ENCODE data around the gene MAFG. TPM values are rescaled to one million over a fixed set of nuclear protein-coding genes. Genes with fewer than 3 reads are reported as not detected.
A peak's percentile ranks its signal among the peaks of the same experiment; 100 is the strongest.

Gene MAFG
- total and polyA plus RNA-seq, 4 donors, result 9.9 to 38.6 (median 22.7) TPM

DNA sequence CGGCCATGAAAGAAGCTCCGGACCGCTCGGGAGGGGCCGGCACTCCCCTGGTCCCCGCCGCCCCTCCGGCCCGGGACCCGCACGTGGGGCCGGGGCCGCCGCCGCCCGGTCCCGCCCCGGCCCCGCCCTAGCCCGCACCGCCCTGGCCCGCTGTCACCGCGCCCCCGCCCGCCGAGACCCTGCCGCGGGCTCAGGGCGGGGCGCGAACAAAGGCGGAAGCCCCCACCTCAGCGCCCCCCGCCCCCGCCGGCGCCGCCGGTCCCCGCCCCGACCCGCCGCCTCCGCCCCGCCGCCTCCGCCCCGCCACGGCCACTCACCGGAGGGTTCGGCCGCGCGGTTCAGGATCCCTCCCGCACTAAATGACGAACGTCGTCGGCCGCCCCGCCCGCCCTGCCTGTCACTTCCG, 56.6 kb downstream of the MAFG start, which contains the start of gene ARHGDIA:
Gene ARHGDIA, minus strand, starts transcription at position 357 of the 406 bp plus-strand sequence. CDS start 1,407 bp downstream, outside the sequence.
- peaks cover 0 to 13% of the 10 kb centered on the region in 2 donors for H3K27me3 ChIP-seq (ENCODE audit: control insufficient read depth in 1 of 2, insufficient read depth in 2 of 2, low read length in 1 of 2)
- no peak for ATAC-seq (ENCODE audit: low FRiP score)
- no peaks in the 10 kb centered on the region for H3K4me1 ChIP-seq (ENCODE audit: control insufficient read depth in 1 of 2, insufficient read depth in 2 of 2, low read length in 2 of 2)
- H3K27ac ChIP-seq (ENCODE audit: low read depth in 1 of 2, low read length in 2 of 2), result peak within 1 kb of the TSS; percentile 81 to 96
- no peaks in the 10 kb centered on the region for H3K9me3 ChIP-seq (ENCODE audit: control insufficient read depth, low read length)
- peak within 1 kb of the TSS; percentile 88 to 91 for H3K4me3 ChIP-seq (ENCODE audit: low read length in 2 of 2)
- intact Hi-C loops (cut with DNase I), result no loop called here
- no peak for DNase-seq
- peaks cover 0 to 3% of the 10 kb centered on the region in 2 donors for H3K36me3 ChIP-seq (ENCODE audit: control insufficient read depth in 1 of 2, insufficient read depth in 2 of 2, low read length in 1 of 2)
- WGBS, 2 donors, result 1 to 3% methylated on average over 28 to 64 of the region's 64 CpGs

GRCh38 chr17:81870131-81870980, 57.2 kb downstream of the MAFG start:
- peaks cover 0 to 13% of the 10 kb centered on the region in 2 donors for H3K27me3 ChIP-seq (ENCODE audit: control insufficient read depth in 1 of 2, insufficient read depth in 2 of 2, low read length in 1 of 2)
- 1% methylated on average over 54 to 65 of the region's 65 CpGs for WGBS, 2 donors
- H3K36me3 ChIP-seq (ENCODE audit: control insufficient read depth in 1 of 2, insufficient read depth in 2 of 2, low read length in 1 of 2), result peaks cover 0 to 3% of the 10 kb centered on the region in 2 donors
- DNase-seq, result peak; percentile 64 to 83
- H3K4me1 ChIP-seq (ENCODE audit: control insufficient read depth in 1 of 2, insufficient read depth in 2 of 2, low read length in 2 of 2), result no peaks in the 10 kb centered on the region
- no peak for ATAC-seq (ENCODE audit: low FRiP score)
- no peaks in the 10 kb centered on the region for H3K9me3 ChIP-seq (ENCODE audit: control insufficient read depth, low read length)
- H3K4me3 ChIP-seq (ENCODE audit: low read length in 2 of 2), result peak overlapping the region; percentile 88 to 91
- peak overlapping the region; percentile 81 to 96 for H3K27ac ChIP-seq (ENCODE audit: low read depth in 1 of 2, low read length in 2 of 2)
- intact Hi-C loops (cut with DNase I), result no loop called here

- H3K4me1 ChIP-seq (ENCODE audit: control insufficient read depth in 1 of 2, insufficient read depth in 2 of 2, low read length in 2 of 2), result no peaks in the 10 kb centered on the region
- intact Hi-C loops (cut with DNase I), result no loop called here
These were observed 58.1 kb downstream of the MAFG start for GRCh38 chr17:81869221-81870130.

GRCh38 chr17:81868674-81869220, 58.8 kb downstream of the MAFG start:
- H3K36me3 ChIP-seq (ENCODE audit: control insufficient read depth in 1 of 2, insufficient read depth in 2 of 2, low read length in 1 of 2), result peaks cover 0 to 3% of the 10 kb centered on the region in 2 donors
- 48 to 53% methylated on average over 29 to 30 of the region's 30 CpGs for WGBS, 2 donors
- no peak overlapping the region for H3K27ac ChIP-seq (ENCODE audit: low read depth in 1 of 2, low read length in 2 of 2)
- ATAC-seq (ENCODE audit: low FRiP score), result no peak
- H3K9me3 ChIP-seq (ENCODE audit: control insufficient read depth, low read length), result no peaks in the 10 kb centered on the region
- H3K27me3 ChIP-seq (ENCODE audit: control insufficient read depth in 1 of 2, insufficient read depth in 2 of 2, low read length in 1 of 2), result peaks cover 0 to 13% of the 10 kb centered on the region in 2 donors
- no peaks in the 10 kb centered on the region for H3K4me1 ChIP-seq (ENCODE audit: control insufficient read depth in 1 of 2, insufficient read depth in 2 of 2, low read length in 2 of 2)
- DNase-seq, result peak; percentile 68 to 90
- H3K4me3 ChIP-seq (ENCODE audit: low read length in 2 of 2), result no peak overlapping the region
- intact Hi-C loops (cut with DNase I), result no loop called here

More at GRCh38 chr17:81869221-81870130, 58.1 kb downstream of the MAFG start:
- DNase-seq (peak; percentile 60 to 87), ATAC-seq (ENCODE audit: low FRiP score) (peak; percentile 56)
- Histone ChIP-seq H3K9me3 (ENCODE audit: control insufficient read depth, low read length) (no peaks in the 10 kb centered on the region), H3K36me3 (ENCODE audit: control insufficient read depth in 1 of 2, insufficient read depth in 2 of 2, low read length in 1 of 2) (peaks cover 0 to 3% of the 10 kb centered on the region in 2 donors), H3K27me3 (ENCODE audit: control insufficient read depth in 1 of 2, insufficient read depth in 2 of 2, low read length in 1 of 2) (peaks cover 0 to 13% of the 10 kb centered on the region in 2 donors), H3K27ac (ENCODE audit: low read depth in 1 of 2, low read length in 2 of 2) (peak overlapping the region in 1 of 2 donors; percentile 81), H3K4me3 (ENCODE audit: low read length in 2 of 2) (peak overlapping the region in 1 of 2 donors; percentile 91)
- 28 to 30% methylated on average over 51 to 52 of the region's 52 CpGs for WGBS, 2 donors

Other genes starting within 250 kb of the MAFG start
- 10 to 100 TPM; 20.5 to 29.7 TPM for gene ARL16, start 243.9 kb downstream of the MAFG start, total RNA-seq
- 10 to 100 TPM; 38.4 to 87.4 TPM for gene ARL16, start 243.9 kb downstream of the MAFG start, polyA plus RNA-seq
- gene HGS, start 243.7 kb downstream of the MAFG start, total RNA-seq, result 10 to 100 TPM; 88.1 to 88.7 TPM
- 100 to 1,000 TPM in 1 of 2 donors, 10 to 100 TPM in 1; 49.1 to 277 TPM for gene HGS, start 243.7 kb downstream of the MAFG start, polyA plus RNA-seq
- gene MRPL12, start 224.4 kb downstream of the MAFG start, total RNA-seq, result 10 to 100 TPM; 21.1 to 27.1 TPM
- gene MRPL12, start 224.4 kb downstream of the MAFG start, polyA plus RNA-seq, result 10 to 100 TPM; 40.1 to 57.7 TPM
- gene SLC25A10, start 215.5 kb downstream of the MAFG start, total RNA-seq, result 1 to 10 TPM; 2.1 to 3.0 TPM
- 1 to 10 TPM; 2.9 to 6.4 TPM for gene SLC25A10, start 215.5 kb downstream of the MAFG start, polyA plus RNA-seq
- under 1 TPM; 0.39 to 0.63 TPM for gene GCGR, start 123.6 kb downstream of the MAFG start, total RNA-seq
- not detected for gene GCGR, start 123.6 kb downstream of the MAFG start, polyA plus RNA-seq
- 100 to 1,000 TPM in 1 of 2 donors, 10 to 100 TPM in 1; 93.5 to 105 TPM for gene MCRIP1, start 94.4 kb downstream of the MAFG start, total RNA-seq
- 100 to 1,000 TPM; 158 to 310 TPM for gene MCRIP1, start 94.4 kb downstream of the MAFG start, polyA plus RNA-seq
- not detected for gene PPP1R27, start 92.7 kb downstream of the MAFG start, total RNA-seq
- under 1 TPM in 1 of 2 donors, not detected in 1; 0.41 TPM for gene PPP1R27, start 92.7 kb downstream of the MAFG start, polyA plus RNA-seq
- gene P4HB, start 67.2 kb downstream of the MAFG start, total RNA-seq, result 100 to 1,000 TPM; 407 to 436 TPM
- 100 to 1,000 TPM; 275 to 537 TPM for gene P4HB, start 67.2 kb downstream of the MAFG start, polyA plus RNA-seq
- gene ARHGDIA, start 56.4 kb downstream of the MAFG start, total RNA-seq, result 100 to 1,000 TPM; 303 to 422 TPM
- 100 to 1,000 TPM; 163 to 310 TPM for gene ARHGDIA, start 56.4 kb downstream of the MAFG start, polyA plus RNA-seq
- gene ALYREF, start 36.1 kb downstream of the MAFG start, total RNA-seq, result 10 to 100 TPM; 38.6 to 43.3 TPM
- gene ALYREF, start 36.1 kb downstream of the MAFG start, polyA plus RNA-seq, result 10 to 100 TPM; 29.7 to 36.1 TPM
- 10 to 100 TPM; 65.6 to 80.1 TPM for gene ANAPC11, start 36.0 kb downstream of the MAFG start, total RNA-seq
- gene ANAPC11, start 36.0 kb downstream of the MAFG start, polyA plus RNA-seq, result 100 to 1,000 TPM; 190 to 195 TPM
- gene NPB, start 25.5 kb downstream of the MAFG start, total RNA-seq, result 1 to 10 TPM in 1 of 2 donors, under 1 TPM in 1; 0.58 to 1.0 TPM
- gene NPB, start 25.5 kb downstream of the MAFG start, polyA plus RNA-seq, result 1 to 10 TPM in 1 of 2 donors, not detected in 1; 2.4 TPM
- gene PCYT2, start 16.3 kb downstream of the MAFG start, total RNA-seq, result 10 to 100 TPM; 14.6 to 20.8 TPM
- 10 to 100 TPM; 30.1 to 33.2 TPM for gene PCYT2, start 16.3 kb downstream of the MAFG start, polyA plus RNA-seq
- gene SIRT7, start 9.6 kb downstream of the MAFG start, total RNA-seq, result 10 to 100 TPM; 18.6 to 21.6 TPM
- 10 to 100 TPM in 1 of 2 donors, 1 to 10 TPM in 1; 8.5 to 43.1 TPM for gene SIRT7, start 9.6 kb downstream of the MAFG start, polyA plus RNA-seq
- gene PYCR1, start 9.6 kb upstream of the MAFG start, total RNA-seq, result 10 to 100 TPM in 1 of 2 donors, 1 to 10 TPM in 1; 9.4 to 23.4 TPM
- 1 to 10 TPM; 4.3 to 6.4 TPM for gene PYCR1, start 9.6 kb upstream of the MAFG start, polyA plus RNA-seq
- not detected for gene MYADML2, start 19.5 kb upstream of the MAFG start, total RNA-seq
- gene MYADML2, start 19.5 kb upstream of the MAFG start, polyA plus RNA-seq, result not detected
- gene NOTUM, start 33.5 kb upstream of the MAFG start, total RNA-seq, result under 1 TPM in 1 of 2 donors, not detected in 1; 0.60 TPM
- gene NOTUM, start 33.5 kb upstream of the MAFG start, polyA plus RNA-seq, result 1 to 10 TPM in 1 of 2 donors, not detected in 1; 1.0 TPM
- gene ASPSCR1, start 49.9 kb upstream of the MAFG start, total RNA-seq, result 10 to 100 TPM; 30.3 to 30.5 TPM
- gene ASPSCR1, start 49.9 kb upstream of the MAFG start, polyA plus RNA-seq, result 100 to 1,000 TPM in 1 of 2 donors, 10 to 100 TPM in 1; 15.0 to 108 TPM
- gene CENPX, start 95.1 kb upstream of the MAFG start, total RNA-seq, result 10 to 100 TPM; 31.0 to 33.2 TPM
- 100 to 1,000 TPM; 109 TPM for gene CENPX, start 95.1 kb upstream of the MAFG start, polyA plus RNA-seq
- 1 to 10 TPM; 4.3 to 10.0 TPM for gene LRRC45, start 95.6 kb upstream of the MAFG start, total RNA-seq
- gene LRRC45, start 95.6 kb upstream of the MAFG start, polyA plus RNA-seq, result 10 to 100 TPM in 1 of 2 donors, 1 to 10 TPM in 1; 3.1 to 20.1 TPM
- under 1 TPM in 1 of 2 donors, not detected in 1; 0.57 TPM for gene RAC3, start 103.9 kb upstream of the MAFG start, total RNA-seq
- 1 to 10 TPM in 1 of 2 donors, under 1 TPM in 1; 0.63 to 2.8 TPM for gene RAC3, start 103.9 kb upstream of the MAFG start, polyA plus RNA-seq
- gene DCXR, start 110.0 kb upstream of the MAFG start, total RNA-seq, result 10 to 100 TPM; 34.9 to 62.2 TPM
- 10 to 100 TPM; 80.1 to 81.0 TPM for gene DCXR, start 110.0 kb upstream of the MAFG start, polyA plus RNA-seq
- gene RFNG, start 124.1 kb upstream of the MAFG start, total RNA-seq, result 10 to 100 TPM; 28.2 to 34.0 TPM
- gene RFNG, start 124.1 kb upstream of the MAFG start, polyA plus RNA-seq, result 10 to 100 TPM; 28.3 to 73.0 TPM
- gene GPS1, start 124.2 kb upstream of the MAFG start, total RNA-seq, result 10 to 100 TPM; 46.9 to 60.7 TPM
- 100 to 1,000 TPM in 1 of 2 donors, 10 to 100 TPM in 1; 47.6 to 171 TPM for gene GPS1, start 124.2 kb upstream of the MAFG start, polyA plus RNA-seq
- 10 to 100 TPM; 47.0 to 61.1 TPM for gene DUS1L, start 138.1 kb upstream of the MAFG start, total RNA-seq
- 100 to 1,000 TPM in 1 of 2 donors, 10 to 100 TPM in 1; 43.7 to 143 TPM for gene DUS1L, start 138.1 kb upstream of the MAFG start, polyA plus RNA-seq
- 10 to 100 TPM; 42.2 to 64.0 TPM for gene FASN, start 170.5 kb upstream of the MAFG start, total RNA-seq
- gene FASN, start 170.5 kb upstream of the MAFG start, polyA plus RNA-seq, result 10 to 100 TPM in 1 of 2 donors, 1 to 10 TPM in 1; 4.3 to 10.4 TPM

All from aorta (tissue), 5 donors.